RPMI7951 (cell line): ENCODE measurements around the gene EEF1A2. TPM values are rescaled to one million over a fixed set of nuclear protein-coding genes. Genes with fewer than 3 reads are reported as not detected.

Experiments used
- DNase-seq: peaks from one replicate; pipeline ENCODE4 v3.0.0-alpha.2; 2012; ENCODE audit warnings: low read depth
- total RNA-seq: library from RNA; depleted of rRNA; stranded (reverse); fragments of >200 nt; shearing (Covaris generic); gene quantifications from 2 replicates; pipeline ENCODE4 v1.2.3, GENCODE V29; 2014; rRNA removed

The EEF1A2 gene
- 14.1 and 17.6 TPM in 2 replicates for total RNA-seq

DNA sequence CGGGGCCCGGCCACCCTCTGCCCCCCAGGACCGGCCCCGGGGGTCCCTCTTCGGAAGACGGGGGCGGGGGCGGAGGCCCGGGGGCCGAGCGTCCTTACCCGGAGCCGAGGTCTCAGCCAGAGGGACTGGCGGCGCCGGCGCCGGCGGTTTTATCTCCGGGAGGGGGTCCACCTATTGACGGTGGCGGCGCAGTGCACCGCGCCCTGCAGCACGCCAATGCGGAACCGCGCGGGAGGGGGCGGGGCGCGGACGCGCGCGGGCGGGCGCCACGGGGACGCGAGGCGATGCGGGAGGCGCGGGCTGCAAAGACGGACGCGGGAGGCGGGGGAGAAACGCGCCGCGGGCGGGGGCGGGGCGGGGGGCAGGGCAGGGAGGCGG, at the start of gene EEF1A2:
Gene EEF1A2 (minus strand): TSS at position 124 of the 378 bp plus-strand sequence. CDS start 1,320 bp downstream, outside the sequence.
- no peak for DNase-seq

DNA sequence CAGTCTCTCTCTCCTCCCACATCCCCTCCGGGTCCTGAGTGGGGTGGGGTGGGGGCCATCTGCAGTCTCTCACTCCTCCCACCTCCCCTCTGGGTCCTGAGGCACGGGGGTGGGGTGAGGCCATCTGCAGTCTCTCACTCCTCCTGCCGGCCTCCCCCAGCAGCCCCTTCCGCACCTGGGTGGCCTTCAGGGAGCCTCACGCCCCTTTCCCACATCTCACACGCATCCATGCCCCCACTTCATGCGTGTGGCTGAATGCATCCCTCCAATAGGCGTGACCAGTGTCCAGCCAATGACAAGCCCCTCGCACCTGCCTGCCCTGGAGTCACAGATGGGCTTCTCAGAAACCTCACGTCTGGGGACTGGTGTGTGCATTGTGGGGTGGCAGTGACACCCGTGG, 49.7 kb upstream of the EEF1A2 start:
- no peak for DNase-seq

DNA sequence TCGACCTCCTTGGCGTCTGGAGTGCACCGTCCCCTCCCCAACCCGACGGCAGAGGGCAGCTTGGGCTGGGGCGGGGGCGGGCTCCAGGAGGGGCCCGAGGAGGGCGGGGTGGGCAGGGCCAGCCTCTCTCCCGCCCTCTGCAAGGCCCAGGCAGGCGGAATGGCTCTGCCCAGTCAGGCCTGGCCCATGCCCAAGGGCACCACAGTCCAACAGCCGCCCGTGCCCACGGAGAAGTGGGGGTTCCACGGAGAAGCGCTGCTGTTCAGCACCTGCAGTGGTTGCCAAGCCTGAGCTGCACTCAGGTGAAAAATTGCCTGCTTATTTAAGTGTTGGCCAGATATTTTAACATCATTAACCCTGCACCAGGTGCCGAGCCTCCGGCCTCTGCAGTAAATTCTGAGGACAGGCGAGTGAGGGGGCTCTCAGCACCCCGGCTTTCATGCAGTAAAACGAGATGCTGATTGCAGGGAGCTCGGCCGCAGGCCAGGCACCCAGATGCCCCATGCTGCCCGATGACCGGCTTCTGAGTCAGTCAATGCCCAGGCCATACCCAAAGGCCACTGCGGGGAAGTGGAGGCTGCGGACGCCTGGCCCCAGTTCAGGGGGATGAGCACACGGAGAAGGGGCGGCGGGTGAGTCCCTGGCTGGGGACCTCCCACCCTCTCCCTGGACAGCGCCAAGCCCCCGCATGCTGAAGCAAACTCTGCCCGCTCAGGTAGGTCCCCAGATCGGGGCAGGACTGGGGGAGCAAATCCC, 49.0 kb upstream of the EEF1A2 start, which contains the start of gene SRMS:
Gene SRMS (minus strand): TSS at position 25 of the 756 bp plus-strand sequence. CDS start 286 bp downstream, outside the sequence.
- DNase-seq = no peak

DNA sequence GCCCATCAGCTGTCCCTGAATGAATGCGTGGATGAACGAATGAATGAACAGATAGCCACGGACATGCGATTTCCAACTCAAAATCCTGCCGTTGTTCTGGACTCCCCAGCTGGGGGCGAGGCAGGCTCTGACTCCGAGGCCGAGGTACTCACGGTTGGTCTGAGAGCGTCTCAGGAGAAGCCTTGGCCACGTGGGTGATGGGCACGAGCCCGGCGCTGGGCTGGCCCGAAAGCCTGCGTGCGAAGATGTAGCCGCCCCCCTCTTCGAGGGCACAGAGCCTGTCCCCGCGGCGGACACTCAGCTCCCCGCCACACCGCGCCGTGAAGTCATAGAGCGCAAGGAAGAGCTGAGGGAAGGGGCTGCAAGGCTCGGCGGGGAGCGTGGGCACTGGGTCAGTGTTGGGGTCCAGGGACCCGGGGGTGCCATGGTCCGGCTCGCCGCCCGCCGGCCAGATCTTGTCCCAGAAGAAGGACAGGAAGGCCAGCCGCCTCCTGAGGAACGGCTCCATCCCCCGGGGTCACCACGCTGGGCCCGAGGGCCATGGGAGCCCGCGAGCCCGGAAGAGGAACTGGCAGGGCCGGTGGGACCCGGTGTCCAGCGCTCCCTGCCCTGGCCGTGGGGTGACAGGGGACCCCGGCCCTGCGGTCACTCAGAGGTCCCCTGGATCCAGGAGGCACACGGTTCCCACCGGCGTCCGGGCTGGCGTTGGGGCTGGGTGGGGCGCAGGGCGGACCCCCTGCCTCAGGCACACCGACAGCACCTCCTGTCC, 48.3 kb upstream of the EEF1A2 start:
- DNase-seq = no peak

DNA sequence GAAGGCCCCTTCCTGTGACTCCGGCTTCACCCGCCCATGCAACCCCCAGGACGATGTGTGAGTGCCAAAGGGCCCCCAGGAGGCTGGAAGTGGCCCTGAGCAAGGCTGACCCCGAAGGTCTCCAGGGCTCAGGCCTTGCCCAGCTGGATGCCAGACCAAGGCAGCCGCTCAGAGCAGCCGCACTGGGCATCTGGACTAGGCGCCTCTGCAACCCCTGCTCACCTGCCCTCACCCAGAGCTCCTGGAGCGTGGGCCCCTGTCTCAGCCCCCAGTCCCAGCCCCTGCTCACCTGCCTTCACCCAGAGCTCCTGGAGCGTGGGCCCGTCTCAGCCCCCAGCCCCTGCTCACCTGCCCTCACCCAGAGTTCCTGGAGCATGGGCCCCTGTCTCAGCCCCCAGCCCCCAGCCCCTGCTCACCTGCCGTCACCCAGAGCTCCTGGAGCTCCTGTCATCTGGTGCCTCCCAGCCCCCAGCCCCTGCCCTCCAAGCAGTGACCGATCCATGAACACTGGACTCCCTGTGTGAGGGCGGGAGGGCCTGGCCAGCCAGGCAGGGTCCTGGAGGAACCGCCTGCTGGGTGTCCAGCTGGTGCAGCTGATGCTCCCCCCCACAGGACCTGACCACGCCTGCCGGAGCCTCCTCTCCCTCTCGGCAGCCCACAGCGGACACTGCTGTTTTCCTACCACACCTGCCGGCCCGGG, 47.5 kb upstream of the EEF1A2 start:
- no peak for DNase-seq

DNA sequence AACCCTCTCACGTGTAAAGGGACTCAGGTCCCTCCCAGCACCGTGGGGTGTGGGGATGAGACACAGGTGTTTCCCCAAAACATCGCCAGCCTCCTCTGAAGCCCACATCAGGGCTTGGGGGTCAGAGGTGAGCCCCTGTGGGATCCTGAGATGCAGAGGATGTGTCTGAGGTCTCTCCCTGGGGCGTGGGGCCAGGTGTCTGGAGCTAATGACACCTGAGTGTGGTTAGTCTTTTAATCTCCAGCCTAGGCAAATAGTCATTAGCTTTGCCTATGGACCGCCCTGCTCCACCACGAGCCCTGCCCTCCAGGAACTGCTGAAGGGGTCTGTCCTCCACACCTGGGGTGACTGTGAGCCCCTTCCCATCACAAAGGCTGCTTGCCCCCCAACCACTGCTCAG, 46.9 kb upstream of the EEF1A2 start:
- no peak for DNase-seq

DNA sequence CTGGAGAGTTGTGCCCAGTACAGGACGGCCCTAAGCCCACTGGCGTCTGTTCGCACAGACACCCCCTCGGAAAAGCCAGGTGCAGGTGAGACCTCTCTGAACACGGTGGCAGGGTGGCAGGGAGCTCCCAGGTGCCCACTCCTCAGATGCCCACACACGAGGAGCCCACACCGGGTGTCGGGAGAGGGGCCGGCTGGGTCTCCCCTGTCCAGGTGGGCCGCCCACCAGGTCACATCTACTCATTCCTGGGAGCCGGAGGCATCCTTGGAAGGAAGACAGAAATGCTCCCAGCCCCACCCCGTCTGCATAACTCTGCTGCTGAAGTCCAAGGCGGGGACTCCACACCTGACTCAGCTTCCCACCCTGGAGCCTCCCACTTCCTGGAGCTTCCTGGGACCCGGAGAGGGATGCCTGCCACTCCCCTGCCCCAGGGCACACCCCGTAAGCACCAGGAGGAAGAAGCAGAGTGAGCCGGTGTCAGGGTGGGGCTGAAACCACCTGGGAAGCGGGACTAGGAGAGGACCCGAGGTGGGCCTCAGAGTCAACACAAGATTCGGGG, 46.2 kb upstream of the EEF1A2 start:
- DNase-seq = no peak

DNA sequence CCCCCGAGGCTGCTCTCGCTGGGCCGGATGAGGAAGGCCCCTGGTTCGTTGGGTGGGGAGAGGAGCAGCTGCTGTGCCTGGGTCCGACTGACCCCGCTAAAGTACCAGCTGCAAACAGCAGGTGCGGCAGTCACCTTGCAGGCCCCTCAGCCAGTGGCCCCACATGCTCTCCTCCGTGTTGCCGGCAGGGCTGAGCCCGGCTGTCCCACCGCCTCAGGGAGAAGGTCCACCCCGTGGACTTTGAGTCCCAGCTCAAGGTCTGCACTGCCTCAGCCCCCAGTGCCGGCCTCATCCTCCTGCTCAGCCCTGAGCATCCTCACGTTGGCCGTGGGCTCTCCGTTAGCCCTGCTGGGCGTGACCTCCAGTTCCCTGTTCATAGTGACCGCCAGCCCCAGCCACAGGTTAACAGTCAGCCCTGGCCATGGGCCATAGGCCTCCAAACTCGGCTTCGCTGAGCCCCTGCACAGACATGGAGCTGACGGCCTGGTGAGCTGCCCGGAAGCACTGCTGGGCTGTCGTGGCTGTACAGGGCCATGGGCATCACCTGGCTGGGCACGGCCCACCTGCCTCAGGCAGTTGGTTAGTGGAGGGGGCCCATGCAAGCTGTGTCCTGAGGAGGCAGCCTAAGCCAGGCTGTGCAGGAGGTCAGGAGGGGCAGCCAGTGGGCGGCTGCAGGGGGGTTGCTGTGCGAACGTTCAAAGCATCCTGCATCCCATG, 45.5 kb upstream of the EEF1A2 start:
- no peak for DNase-seq

DNA sequence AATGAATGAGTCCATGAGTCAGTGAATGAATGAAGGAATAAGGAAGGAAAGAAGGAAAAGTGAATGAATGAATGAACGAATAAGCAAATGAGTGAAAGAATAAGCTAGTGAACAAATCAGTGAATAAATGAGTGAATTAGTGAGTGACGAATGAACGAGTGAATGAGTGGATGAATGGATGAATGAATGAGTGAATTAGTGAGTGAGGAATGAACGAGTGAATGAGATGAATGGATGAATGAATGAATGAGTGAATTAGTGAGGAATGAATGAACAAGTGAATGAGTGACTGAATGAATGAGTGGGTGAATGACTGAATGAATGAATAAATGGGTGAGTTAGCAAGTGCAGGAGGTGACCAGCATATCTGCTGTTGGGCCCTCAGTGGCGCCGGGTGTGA, 44.9 kb upstream of the EEF1A2 start:
- no peak for DNase-seq

DNA sequence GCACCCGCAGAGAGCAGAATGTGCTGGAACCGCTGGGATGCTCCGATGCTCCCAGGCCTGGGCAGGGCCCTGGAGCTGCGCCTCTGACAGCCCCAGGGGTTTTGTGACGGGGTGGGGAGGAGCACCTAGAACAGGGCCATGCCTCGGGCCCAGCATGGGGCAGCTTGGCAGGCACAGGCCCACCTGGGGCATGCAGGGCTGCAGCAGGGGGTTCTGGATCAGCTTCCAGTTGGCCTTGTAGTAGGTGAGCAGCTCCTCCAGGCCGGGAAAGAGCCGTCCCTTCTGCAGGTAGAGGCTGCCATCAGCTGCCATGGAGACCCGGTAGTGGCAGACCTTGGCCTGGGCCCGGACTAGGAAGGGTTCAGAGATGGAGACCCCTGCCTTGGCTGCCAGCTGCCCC, 44.2 kb upstream of the EEF1A2 start:
- DNase-seq = no peak

DNA sequence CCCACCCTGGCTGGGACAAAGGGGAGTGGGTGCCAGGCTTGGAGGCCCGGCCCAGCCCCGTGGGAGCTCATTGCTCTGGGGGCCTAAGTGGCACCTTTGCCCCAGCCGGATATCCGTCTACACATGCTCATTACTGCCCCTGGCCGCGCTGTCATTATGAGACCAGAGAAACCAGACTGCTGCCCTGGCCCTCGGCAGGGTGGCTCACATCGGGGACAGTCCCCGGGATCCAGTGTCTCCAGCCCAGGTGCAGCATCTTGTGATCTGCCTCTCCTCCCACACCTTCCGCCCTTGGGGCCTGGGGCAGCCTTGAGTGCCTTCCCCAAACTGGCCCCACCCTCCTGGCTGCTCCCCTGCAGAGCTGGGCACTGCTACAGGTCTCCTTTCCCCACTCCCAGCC, 43.8 kb upstream of the EEF1A2 start:
- no peak for DNase-seq

DNA sequence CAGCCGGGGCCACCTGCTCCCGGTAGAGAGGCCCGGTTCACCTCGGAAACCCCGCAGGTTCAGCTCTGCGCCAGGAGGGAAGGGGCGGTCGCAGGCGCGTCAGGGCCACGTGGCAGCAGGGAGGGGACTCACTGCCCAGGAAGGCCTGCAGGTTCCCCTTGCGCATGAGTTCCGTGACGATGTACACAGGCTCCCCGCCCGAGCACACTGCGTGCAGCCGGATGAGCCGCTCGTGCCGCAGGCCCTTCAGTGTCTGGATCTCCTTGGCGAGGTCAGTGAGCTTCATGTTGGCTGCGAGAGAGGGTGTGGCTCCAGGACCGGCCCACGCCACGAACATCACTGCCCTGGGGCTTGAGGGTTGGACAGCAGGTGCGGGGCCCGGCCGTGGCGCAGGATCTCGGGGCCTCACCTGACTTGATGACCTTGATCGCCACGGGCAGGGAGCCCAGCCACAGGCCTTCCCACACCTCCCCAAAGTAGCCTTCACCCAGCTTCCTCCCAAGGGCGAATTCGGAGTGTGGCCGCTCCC, 43.2 kb upstream of the EEF1A2 start:
- DNase-seq = no peak

DNA sequence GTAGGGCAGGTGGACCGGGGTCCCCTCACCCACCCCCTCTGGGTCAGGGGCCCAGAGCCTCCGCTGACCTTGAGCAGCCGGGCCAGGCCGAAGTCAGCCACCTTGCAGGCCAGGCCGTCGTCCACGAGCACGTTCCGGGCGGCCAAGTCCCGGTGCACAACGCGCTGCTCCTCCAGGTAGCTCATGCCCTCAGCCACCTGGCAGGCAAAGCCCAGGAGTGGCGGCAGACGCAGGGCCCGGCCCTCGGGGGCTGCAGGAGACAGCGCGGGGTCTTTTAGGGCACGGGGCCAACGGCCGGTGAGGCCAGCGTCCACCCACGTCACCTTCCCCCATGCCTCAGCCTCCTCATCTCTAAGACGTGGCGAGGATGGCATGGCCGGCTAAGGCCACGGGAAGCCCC, 42.5 kb upstream of the EEF1A2 start:
- no peak for DNase-seq

DNA sequence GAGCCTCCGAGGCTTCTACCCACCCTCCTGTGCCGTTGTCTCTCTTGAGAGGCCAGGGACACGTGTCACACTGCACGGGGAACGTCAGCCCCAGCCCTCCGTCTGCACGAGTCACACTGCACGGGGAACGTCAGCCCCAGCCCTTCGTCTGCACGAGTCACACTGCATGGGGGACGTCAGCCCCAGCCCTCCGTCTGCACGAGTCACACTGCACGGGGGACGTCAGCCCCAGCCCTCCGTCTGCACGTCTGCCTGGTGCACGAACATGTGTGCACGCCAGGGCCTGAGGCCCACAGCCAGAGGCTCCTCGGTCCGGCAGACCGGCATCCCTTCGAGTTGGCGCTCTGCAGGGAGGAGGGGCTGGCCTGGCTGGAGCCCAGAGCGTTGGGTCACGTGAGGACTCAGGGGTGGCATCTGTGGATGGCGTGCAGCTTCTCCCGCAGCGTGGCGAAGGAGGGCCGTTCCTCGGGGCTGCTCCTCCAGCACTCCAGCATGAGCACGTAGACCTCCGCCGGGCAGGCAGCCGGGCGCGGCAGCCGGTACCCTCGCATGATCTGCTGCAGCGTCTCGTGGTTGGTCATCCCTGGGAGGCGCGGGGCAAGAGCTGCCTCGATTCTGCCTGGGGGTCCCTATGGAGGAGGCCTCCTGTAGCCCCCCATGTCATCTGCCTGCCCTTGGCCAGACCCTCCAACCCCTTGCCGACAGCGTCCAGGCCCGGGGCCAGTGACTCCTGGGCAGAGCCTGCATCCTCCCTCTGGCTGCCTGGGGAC, 41.7 kb upstream of the EEF1A2 start:
- DNase-seq = peak; percentile 80

DNA sequence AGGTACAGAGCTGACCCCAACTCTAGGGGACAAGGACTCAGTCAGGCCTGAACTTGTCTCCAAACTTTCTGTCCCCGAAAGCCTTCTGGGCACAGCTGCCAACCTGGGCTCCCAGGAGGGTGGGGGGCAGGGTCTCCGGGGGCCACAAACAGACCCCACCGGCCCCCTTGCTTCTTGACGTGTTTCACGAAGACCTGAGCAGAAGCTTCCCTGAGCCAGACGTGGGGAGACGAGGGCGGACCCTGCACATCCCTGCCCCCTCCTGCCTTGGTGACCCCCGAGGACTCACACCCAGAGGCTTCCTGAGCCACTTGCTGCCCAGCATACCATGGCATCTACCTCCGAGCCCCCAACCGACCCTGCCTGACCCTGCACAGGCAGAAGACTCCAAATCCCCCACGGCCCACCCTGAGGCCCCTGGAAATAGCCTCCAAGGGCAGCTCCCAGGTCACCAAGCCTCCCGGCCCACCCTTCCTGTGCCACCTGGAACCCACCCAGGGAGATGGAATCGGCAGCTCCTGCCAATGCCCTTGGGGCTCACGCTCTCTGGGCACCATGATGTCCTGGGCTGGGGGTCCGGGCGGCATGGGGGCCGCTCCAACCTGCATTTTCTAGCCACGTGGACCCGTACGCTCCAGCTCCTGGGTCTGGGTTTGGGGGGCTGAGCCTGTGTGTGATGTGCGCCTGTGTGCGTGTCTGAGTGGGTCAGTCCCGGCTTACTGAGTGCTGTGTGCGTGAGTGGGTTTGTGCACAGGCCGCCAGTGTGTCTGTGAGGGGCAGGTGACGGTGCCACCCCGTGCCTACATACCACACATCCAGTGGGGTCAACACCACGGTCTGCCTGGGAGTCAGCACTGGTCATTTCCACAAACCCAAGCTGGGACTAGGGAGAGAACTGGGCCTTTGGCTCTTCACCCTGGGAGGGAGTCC, 40.8 kb upstream of the EEF1A2 start:
- no peak for DNase-seq

DNA sequence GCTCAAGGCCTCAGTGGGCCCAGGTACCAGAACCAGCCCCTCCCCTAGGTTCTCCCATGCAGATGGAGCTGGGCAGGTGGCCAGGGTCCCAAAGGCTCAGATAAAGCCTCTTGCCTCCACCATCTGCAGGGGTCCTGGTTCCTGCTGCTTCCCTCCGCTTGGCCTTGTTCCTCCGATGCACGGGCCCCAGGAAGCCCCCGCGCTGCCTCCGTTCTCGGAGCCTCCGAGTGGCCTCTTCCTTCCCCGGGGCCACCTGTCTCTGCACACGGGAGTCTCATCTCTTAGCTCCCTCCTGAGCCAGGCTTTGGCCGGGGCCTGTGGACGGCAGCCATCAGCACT, 40.2 kb upstream of the EEF1A2 start:
- no peak for DNase-seq

DNA sequence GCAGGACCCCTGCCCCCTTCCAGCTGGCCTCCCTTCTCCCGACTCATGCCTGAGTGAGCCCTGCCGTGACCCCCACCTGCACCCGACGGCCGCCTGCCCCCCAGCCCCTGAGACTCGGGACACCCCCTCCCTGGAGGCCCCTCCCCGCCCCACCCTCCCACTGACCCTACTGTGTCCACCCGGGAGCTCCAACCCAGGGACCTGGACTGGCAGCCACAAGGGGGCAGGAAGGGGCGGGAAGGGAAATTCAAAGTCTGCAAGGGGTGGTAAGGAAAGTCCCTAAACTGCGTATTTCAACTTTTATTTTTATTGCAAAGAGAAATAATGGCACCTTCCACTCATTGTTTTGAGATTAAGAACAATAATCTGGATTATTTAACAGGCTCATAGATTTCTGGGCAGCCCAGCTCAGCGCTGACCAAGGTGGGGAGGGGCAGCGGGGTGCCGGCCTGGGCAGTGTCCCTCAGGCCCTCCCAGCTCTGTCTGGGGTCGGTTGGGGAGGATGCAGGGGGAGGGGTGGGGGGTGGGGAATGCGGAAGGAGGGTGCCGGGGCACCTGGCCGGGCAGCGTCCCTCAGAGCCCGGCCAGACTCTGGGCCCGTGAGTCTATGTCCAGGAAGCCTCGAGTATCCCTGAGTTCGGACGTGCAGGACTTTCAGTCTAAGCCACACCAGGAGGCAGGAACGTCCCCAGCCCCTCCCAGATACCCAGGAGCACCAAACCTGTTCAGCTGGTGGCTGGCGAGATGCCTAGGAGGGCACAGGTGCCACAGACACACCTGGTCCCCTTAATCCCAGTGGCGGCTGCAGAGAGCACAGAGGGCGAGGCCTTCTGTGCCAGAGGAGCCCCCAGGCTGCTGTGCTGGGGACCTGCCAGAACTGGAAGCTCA, 39.6 kb upstream of the EEF1A2 start:
- DNase-seq = no peak

DNA sequence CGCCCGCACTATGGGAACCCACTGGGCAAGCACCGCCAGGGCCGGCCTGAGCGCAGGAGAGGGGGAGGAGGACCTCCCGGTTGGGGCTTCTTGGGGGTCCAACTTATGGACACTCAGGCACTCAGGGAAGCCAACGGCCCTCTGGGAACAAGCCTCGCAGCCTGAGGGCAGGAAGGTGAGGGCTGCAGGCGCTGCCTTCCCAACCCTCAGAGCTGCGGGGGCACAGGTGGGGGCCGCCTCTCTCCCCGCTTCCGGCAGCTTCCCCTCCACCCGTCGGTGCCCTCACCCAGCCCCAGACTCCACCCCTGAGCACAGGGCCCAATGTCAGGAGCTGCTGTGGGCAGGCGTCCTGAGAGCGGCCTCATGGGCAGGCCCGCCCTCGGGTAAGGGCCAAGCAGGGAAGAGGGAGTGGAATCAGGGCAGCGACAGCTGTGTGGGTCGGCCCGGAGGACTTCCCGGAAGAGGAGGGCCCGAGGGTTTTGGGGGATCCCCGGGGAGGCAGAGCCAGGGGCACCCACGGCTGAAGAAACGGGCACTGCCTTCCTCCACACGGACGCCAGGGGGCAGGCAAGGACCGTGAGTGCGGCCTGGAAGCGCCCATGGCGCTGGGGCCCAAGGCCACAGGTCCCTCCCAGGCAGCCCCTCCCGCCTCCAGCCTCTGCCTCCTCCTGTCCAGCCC, 38.8 kb upstream of the EEF1A2 start:
- peak; percentile 92 for DNase-seq
